NCI-H1694 treated with DMSO at 0.1 percent for 48 hours (cell line): ENCODE results near the gene SBNO1.
"Not testable (repeated sequence)": the region's sequence is repeated elsewhere in the genome, so short reads cannot be mapped to it uniquely, and the experiment has no call there.

Experiments used
- DNase-seq: peaks from one replicate; lab custom pipeline; 2025; lab: John Stamatoyannopoulos, UW

SBNO1 gene

GRCh38 chr12:123346946-123347345 is 17.7 kb downstream of the SBNO1 start:
- no peak for DNase-seq

GRCh38 chr12:123344086-123344485 is 20.6 kb downstream of the SBNO1 start:
- DNase-seq: no peak

- no peak for DNase-seq
Measured at GRCh38 chr12:123337070-123337469, 27.6 kb downstream of the SBNO1 start.

- DNase-seq: no peak
Measured at GRCh38 chr12:123336530-123336929, 28.1 kb downstream of the SBNO1 start.

GRCh38 chr12:123335490-123335889 is 29.2 kb downstream of the SBNO1 start:
- DNase-seq: no peak

- no peak for DNase-seq
Measured at GRCh38 chr12:123329799-123330198, 34.8 kb downstream of the SBNO1 start.

GRCh38 chr12:123319826-123320225 is 44.8 kb downstream of the SBNO1 start:
- no peak for DNase-seq

GRCh38 chr12:123319273-123319672 is 45.4 kb downstream of the SBNO1 start:
- DNase-seq: no peak

GRCh38 chr12:123313046-123313445 is 51.6 kb downstream of the SBNO1 start:
- not testable (repeated sequence) for DNase-seq

- DNase-seq: no peak
Measured at GRCh38 chr12:123306200-123306599, 58.4 kb downstream of the SBNO1 start.

GRCh38 chr12:123305136-123305535 is 59.5 kb downstream of the SBNO1 start:
- no peak for DNase-seq

GRCh38 chr12:123293178-123293760 is 71.4 kb downstream of the SBNO1 start:
- no peak for DNase-seq

- DNase-seq: no peak
Measured at GRCh38 chr12:123289911-123290310, 74.7 kb downstream of the SBNO1 start.

GRCh38 chr12:123288751-123289346 is 75.8 kb downstream of the SBNO1 start:
- DNase-seq: no peak

GRCh38 chr12:123286652-123287373 is 77.8 kb downstream of the SBNO1 start:
- no peak for DNase-seq

- no peak for DNase-seq
Measured at GRCh38 chr12:123284669-123285068, 80.0 kb downstream of the SBNO1 start.

GRCh38 chr12:123283461-123283860 is 81.2 kb downstream of the SBNO1 start:
- DNase-seq: no peak

GRCh38 chr12:123282111-123282510 is 82.5 kb downstream of the SBNO1 start:
- DNase-seq: no peak

GRCh38 chr12:123280971-123281370 is 83.7 kb downstream of the SBNO1 start:
- no peak for DNase-seq

GRCh38 chr12:123278101-123278627 is 86.5 kb downstream of the SBNO1 start:
- no peak for DNase-seq

- no peak for DNase-seq
Measured at GRCh38 chr12:123273166-123273565, 91.5 kb downstream of the SBNO1 start.

GRCh38 chr12:123271001-123271668 is 93.5 kb downstream of the SBNO1 start:
- no peak for DNase-seq
